WERI-Rb-1 (cell line): ENCODE results near the gene VSIG10.

Source experiments
- DNase-seq: peaks from one replicate; pipeline ENCODE4 v3.0.0-alpha.2; 2020
- H3K27ac ChIP-seq: fragments of 250-450 bp; sonication (Bioruptor Pico); 2 replicates; pipeline ENCODE4 v1.5.1; 2020; ENCODE audit warnings: mild to moderate bottlenecking, moderate library complexity
- H3K27me3 ChIP-seq: fragments of 250-450 bp; sonication (Bioruptor Pico); 2 replicates; pipeline ENCODE4 v1.5.1; 2021; ENCODE audit warnings: mild to moderate bottlenecking, low read depth, moderate library complexity; ENCODE audit not compliant: insufficient read depth, severe bottlenecking
- H3K36me3 ChIP-seq: fragments of 250-450 bp; sonication (Bioruptor Pico); 2 replicates; pipeline ENCODE4 v1.5.1; 2020; ENCODE audit warnings: mild to moderate bottlenecking, moderate library complexity
- H3K4me3 ChIP-seq: 2 replicates; pipeline ENCODE4 v1.5.1; 2011; ENCODE audit warnings: low read depth, mild to moderate bottlenecking, control low read depth, low read length
- H3K9me3 ChIP-seq: fragments of 250-450 bp; sonication (Bioruptor Pico); 2 replicates; pipeline ENCODE4 v1.5.1; 2021; ENCODE audit warnings: mild to moderate bottlenecking, moderate library complexity; ENCODE audit not compliant: severe bottlenecking
- CTCF ChIP-seq: IDR thresholded peaks from 2 replicates; pipeline ENCODE4 v1.5.1; 2011; ENCODE audit warnings: low read depth, mild to moderate bottlenecking, control low read depth, inconsistent platforms, low read length

Gene VSIG10

GRCh38 chr12:118034429-118035189 is 69.2 kb downstream of the VSIG10 start:
- Histone ChIP-seq H3K27me3 (no peaks in the 10 kb centered on the region), H3K36me3 (peaks cover 93% of the 10 kb centered on the region), H3K9me3 (no peaks in the 10 kb centered on the region), H3K27ac (0 out of 2 replicates have a peak overlapping the region, but pooled peaks have one; percentile 6), H3K4me3 (no peak overlapping the region)
- peak; percentile 46 for DNase-seq
- TF ChIP-seq CTCF, result peak; percentile 50

- Histone ChIP-seq H3K4me3 (no peak overlapping the region), H3K36me3 (peaks cover 94% of the 10 kb centered on the region), H3K27ac (no peak overlapping the region), H3K27me3 (no peaks in the 10 kb centered on the region), H3K9me3 (no peaks in the 10 kb centered on the region)
- DNase-seq, result no peak
- no peak for TF ChIP-seq CTCF
Measured at GRCh38 chr12:118033902-118034301, 69.9 kb downstream of the VSIG10 start.

- no peak overlapping the region for H3K4me3 ChIP-seq
- DNase-seq, result no peak
- peaks cover 92% of the 10 kb centered on the region for H3K36me3 ChIP-seq
- H3K27me3 ChIP-seq, result no peaks in the 10 kb centered on the region
- no peaks in the 10 kb centered on the region for H3K9me3 ChIP-seq
- no peak for TF ChIP-seq CTCF
- H3K27ac ChIP-seq, result no peak overlapping the region
Measured at GRCh38 chr12:118033323-118033722, 70.5 kb downstream of the VSIG10 start.

GRCh38 chr12:118032188-118032587 is 71.6 kb downstream of the VSIG10 start:
- Histone ChIP-seq H3K4me3 (no peak overlapping the region), H3K9me3 (no peaks in the 10 kb centered on the region), H3K27me3 (no peaks in the 10 kb centered on the region), H3K36me3 (peaks cover 91% of the 10 kb centered on the region), H3K27ac (no peak overlapping the region)
- TF ChIP-seq CTCF, result no peak
- DNase-seq, result no peak

- H3K9me3 ChIP-seq, result no peaks in the 10 kb centered on the region
- H3K4me3 ChIP-seq, result no peak overlapping the region
- peaks cover 92% of the 10 kb centered on the region for H3K36me3 ChIP-seq
- H3K27ac ChIP-seq, result no peak overlapping the region
- H3K27me3 ChIP-seq, result no peaks in the 10 kb centered on the region
- DNase-seq, result no peak
- no peak for TF ChIP-seq CTCF
Measured at GRCh38 chr12:118029166-118029565, 74.6 kb downstream of the VSIG10 start.

GRCh38 chr12:118025168-118025567 is 78.6 kb downstream of the VSIG10 start:
- TF ChIP-seq CTCF, result no peak
- H3K36me3 ChIP-seq, result peaks cover 89% of the 10 kb centered on the region

More at GRCh38 chr12:118025168-118025567, 78.6 kb downstream of the VSIG10 start:
- Histone ChIP-seq H3K4me3 (no peak overlapping the region), H3K27ac (no peak overlapping the region), H3K9me3 (no peaks in the 10 kb centered on the region), H3K27me3 (no peaks in the 10 kb centered on the region)
- DNase-seq, result no peak
